ENCODE results near the gene SH2B2.

DNA sequence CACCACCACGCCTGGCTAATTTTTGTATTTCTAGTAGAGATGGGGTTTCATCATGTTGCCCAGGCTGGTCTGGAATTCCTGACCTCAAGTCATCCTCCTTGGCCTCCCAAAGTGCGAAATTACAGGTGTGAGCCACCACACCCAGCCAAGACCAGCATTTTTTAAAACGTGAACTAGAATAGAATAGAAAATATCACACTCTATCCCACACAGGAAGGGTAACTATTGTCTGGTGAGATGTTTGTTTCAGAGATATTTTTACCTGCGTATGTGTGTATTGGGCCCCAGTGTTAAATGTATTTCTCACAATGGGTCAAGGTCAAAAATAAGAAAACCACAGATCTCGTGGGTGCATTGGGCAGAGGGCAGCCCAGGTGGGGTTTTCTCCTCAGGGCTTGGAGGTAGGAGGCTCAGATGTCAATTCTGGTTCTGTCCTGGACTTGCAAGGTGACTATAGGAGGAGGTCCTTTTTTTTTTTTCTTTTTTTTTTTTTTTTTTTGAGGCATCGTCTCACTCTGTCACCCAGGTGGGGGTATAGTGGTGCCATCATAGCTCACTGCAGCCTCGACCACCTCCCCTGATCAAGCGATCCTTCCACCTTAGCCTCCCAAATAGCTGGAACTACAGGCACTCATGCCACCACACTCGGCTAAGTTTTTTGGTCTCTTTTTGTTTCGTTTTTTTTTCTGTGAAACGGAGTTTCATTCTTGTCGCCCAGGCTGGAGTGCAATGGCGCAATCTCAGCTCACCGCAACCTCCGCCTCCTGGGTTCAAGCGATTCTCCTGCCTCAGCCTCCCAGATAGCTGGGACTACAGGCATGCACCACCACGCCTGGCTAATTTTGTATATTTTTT is 19.0 kb downstream of the SH2B2 start:
- TF ChIP-seq, protein P1, sequence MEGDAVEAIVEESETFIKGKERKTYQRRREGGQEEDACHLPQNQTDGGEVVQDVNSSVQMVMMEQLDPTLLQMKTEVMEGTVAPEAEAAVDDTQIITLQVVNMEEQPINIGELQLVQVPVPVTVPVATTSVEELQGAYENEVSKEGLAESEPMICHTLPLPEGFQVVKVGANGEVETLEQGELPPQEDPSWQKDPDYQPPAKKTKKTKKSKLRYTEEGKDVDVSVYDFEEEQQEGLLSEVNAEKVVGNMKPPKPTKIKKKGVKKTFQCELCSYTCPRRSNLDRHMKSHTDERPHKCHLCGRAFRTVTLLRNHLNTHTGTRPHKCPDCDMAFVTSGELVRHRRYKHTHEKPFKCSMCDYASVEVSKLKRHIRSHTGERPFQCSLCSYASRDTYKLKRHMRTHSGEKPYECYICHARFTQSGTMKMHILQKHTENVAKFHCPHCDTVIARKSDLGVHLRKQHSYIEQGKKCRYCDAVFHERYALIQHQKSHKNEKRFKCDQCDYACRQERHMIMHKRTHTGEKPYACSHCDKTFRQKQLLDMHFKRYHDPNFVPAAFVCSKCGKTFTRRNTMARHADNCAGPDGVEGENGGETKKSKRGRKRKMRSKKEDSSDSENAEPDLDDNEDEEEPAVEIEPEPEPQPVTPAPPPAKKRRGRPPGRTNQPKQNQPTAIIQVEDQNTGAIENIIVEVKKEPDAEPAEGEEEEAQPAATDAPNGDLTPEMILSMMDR (IDR thresholded peaks at IDR 0.05), result no peak
- TF ChIP-seq POLR2AphosphoS5 (IDR thresholded peaks at IDR 0.05), result no peak

Data from prostate gland (tissue), 2 donors.